Amygdala (tissue), 56 donors: Measurements from ENCODE around the gene MAS1.
"Not testable (repeated sequence)": the region's sequence is repeated elsewhere in the genome, so short reads cannot be mapped to it uniquely, and the experiment has no call there.

ENCODE experiments used
- DNase-seq, 56 donors: peaks; one replicate each; lab custom pipeline; 2025; lab: John Stamatoyannopoulos, UW

MAS1 gene

GRCh38 chr6:159890792-159891191 lies at the start of gene MAS1:
TSS of gene MAS1 (plus strand) at chr6:159890988. CDS start at chr6:159906956, 15,968 bp downstream.
- DNase-seq, result peak in 4 of 56 donors; percentile 11 to 27 (median 22)

DNA sequence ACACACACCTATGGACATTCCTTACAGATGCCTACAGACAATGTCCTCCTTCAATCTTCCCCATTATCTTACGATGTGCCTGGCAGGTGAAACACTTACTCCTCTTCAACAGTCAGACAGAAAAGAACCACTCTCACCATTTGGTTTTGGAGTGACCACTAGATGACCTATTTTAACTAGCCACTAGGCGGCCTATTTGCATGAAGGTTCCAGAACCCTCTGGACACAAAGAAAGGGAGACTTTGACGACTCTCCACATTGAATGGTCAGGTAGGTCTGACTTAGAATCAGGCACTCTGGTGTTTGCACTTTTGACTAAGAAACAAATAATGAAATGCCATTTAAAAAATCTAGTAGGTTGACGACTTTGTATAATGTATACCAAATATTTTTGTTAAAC lies 48.8 kb upstream of the MAS1 start:
- no peak for DNase-seq

DNA sequence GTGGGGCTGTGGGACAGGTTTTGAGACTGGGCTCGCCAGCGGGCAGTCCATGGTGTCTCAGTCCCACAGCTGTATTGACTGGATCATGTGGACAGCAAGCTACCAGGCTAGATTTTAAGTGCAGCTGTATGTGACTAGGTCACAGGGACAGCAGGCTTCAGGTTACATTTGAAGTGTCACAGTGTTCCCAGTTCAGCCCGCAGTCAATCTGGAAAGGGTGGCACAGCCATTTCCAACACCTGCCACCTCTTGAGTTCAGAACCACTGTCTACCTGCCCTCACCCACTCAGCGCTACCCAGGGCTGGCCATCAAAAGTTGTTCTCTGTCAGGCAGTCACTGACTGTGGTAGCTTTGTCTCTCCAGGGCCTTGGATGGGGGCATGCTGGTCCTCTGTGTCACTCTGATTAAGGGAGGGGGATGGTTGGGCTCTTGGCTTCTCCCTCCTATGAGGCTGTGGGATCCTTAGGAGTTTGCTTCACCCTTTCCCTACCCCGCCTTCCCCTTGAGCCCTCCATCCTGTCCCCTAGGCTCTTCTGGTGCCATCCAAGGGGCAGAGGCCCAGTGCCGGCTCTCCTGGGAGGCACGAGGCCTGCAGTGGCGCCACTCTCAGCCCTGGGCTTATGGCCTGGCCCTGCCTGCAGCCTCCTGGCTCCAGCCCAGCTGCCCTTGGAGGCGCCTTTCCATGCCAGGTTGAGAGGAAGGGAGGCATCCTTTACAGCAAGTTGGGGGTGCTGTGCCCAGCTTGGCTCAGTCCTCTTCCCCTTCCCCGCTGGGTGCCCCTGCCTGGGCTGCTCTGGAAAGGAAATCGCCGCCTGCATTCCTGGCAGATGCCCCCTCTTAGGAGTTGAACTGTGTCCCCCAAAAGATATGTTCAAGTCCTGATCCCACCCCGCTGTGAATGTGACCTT lies 45.8 kb upstream of the MAS1 start:
- DNase-seq, result no peak

DNA sequence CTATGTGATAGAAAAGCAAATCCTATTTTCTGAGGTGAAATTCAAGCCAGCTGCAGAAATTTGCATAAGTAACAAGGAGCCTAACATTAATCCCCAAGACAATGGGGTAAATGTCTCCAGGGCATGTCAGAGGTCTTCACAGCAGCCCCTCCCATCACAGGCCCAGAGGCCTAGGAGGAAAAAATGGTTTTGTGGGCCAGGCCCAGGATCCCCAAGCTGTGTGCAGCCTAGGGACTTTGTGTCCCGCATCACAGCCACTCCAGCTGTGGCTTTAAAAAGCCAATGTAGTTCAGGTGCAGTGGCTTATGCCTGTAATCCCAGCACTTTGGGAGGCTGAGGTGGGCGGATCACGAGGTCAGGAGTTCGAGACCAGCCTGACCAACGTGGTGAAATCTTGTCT lies 42.2 kb upstream of the MAS1 start:
- DNase-seq, result not testable (repeated sequence)

GRCh38 chr6:159849851-159850250 lies 40.9 kb upstream of the MAS1 start:
- DNase-seq, result not testable (repeated sequence)

DNA sequence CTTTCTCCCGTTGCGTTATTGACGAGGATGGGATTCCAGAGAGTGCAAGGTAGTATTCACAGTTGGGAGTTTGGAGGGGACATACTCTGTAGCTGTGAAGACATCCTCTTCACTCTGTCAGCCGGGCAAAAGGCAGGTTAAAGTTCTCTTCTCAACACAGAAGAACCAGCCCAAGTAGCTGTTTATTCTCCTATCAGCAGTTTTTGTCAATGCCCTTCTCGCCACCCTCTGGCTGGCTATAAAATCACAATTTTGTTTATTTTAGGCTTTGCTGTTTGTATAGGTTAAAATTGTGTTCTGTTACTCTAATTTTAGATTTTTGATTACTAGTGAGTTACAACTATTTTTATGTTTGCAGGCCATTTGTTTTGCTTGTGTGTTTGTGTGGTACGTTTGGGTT lies 37.9 kb upstream of the MAS1 start:
- peak in 5 of 56 donors; percentile 2 to 14 (median 9) for DNase-seq

DNA sequence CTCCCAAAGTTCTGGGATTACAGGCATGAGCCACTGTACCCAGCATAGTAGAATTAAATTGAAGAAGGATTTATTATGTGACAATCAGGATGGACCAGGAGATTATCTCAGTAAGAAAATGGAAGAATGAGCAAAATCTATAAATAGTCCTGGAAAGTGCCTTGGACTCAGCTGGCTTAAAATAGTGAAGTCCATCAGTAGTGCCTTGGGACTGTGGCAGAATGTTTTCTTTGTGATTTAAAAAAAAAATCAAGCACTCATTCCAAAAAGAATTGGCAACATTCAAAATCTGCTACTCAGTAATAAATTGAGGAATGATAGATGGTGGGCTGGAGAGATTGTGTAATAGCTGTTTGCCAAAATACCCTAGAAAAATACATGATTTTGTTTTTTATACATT lies 37.0 kb upstream of the MAS1 start:
- DNase-seq, result no peak

DNA sequence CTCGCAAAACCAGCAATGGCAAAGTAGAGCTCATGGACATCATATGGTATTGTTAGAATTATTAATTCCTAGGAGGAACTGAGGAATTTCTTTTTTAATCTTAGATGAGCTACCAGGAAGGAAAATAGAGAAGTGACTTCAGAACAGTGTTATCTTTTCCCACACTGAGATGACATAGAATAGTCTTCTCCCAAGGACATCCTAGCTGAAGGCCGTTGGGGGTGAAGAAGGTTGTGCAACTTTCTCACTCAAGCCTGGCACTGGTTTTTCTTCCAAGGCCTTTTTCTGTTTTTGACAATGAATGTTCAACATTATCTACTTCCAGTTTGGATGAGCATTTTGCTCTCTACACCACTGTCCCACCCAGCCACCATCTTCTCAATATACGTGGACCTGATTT lies 35.8 kb upstream of the MAS1 start:
- no peak for DNase-seq

- no peak for DNase-seq
Observed at GRCh38 chr6:159858259-159858658, 32.5 kb upstream of the MAS1 start.

- no peak for DNase-seq
Observed at GRCh38 chr6:159860482-159860881, 30.3 kb upstream of the MAS1 start.

DNA sequence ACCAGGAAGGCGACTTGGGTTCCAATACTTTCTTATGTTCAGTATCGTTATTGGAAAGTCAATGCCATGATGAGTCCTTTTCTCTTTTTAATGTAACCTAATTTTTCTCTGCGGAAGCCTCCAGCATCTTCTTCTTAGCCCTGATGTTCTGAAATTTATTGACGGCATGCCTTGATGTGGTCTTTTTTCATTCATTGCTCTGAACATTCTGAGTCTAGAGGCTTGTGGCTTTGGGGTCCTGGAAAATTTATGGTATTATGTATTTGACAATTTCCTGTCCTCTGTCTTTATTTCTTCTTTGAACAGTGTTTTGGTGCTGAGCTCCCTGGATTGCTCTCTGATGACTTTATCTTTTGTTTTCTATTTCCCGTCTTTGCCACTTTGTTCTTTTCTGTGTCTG lies 28.7 kb upstream of the MAS1 start:
- DNase-seq, result no peak

- DNase-seq, result peak in 6 of 56 donors; percentile 3 to 41 (median 12)
Observed at GRCh38 chr6:159863341-159863740, 27.4 kb upstream of the MAS1 start.

GRCh38 chr6:159865226-159865920 lies 25.4 kb upstream of the MAS1 start:
- DNase-seq, result no peak

DNA sequence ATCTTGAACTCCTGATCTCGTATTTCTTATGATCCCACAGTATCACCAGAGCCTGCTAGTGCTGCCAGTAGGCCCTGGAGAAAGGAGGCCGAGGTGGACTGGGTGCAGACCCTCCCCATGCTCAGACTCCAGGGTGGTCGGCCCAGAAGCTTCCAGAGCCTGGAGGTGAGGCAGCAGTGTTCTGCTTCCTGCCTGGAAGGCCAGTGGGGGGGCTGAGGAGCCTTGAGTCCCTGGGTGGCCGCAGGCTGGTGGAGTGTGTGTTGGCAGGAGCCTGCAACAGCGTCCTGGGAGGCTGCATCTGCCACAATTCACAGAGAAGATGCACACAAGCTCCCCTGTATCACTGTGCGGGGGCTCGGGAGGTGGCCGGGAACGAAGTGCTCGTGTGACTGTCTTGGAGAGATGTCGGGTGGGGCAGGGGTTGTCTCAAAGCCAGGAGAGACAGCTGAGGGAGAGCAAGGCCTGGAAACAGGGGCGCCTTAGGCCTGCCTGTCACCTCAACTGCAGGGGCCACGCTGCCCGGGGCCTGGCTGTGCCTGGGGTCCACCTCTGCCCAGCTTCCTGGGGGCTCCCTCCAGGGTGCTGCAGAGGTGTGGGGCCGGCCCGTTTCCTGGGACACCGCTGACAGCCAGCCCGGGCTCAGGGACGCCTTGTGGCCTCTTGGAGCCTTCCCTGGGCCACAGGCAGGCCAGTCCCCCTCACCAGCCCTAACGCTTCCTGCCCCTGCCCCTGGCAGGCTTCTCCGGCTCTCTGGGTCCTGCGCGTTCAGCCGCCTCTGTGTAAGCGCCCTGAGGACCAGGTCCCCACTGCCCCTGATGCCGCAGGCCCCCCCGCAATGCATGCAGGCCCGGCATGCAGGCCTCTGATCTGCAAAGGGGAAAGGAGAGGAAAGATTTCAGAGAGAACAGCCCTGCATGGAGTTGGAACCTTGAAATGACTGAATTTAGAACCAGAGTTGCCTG lies 24.2 kb upstream of the MAS1 start:
- DNase-seq, result no peak

DNA sequence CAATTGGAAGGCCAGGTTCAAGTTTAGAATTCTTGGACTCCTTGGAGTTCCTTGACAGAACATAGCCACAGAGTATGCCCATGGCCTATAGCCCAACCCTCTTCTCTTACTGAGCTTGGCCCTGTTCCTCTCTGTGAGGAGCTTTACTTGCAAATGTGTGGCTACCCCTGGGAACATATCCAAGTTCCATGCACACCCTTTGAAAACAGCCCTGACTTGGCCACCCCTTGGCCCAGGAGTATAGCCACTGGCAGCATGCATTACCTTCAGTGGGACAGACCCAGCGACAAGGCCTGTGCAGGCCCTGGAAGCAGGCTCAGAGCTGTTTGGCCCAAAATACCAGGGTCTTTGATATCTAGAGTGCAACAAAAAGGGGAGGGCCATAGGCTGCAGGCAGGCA lies 19.5 kb upstream of the MAS1 start:
- DNase-seq, result peak in 8 of 56 donors; percentile 8 to 36 (median 21)

- DNase-seq, result peak in 3 of 56 donors; percentile 3 to 12 (median 9)
Observed at GRCh38 chr6:159871906-159872305, 18.9 kb upstream of the MAS1 start.

GRCh38 chr6:159874435-159874834 lies 16.4 kb upstream of the MAS1 start:
- peak in 42 of 56 donors; percentile 5 to 74 (median 40) for DNase-seq

DNA sequence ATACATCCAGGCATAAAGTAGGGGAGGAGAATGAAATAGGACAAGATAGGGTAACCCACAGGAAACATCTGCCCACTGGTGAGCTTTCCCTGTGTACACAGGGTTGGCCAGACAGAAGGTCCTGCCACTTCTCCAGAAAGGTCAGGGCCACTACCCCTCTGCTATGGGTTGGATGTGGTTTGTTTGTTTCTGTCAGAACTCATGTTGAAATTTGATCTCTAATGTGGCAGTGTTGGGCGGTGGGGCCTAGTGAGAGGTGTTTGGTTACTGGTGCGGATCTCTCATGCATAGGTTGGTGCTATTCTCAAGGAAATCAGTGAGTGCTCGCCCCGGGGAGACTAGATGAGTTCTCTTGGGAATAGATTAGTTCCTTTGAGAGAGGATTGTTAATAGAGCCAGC lies 15.6 kb upstream of the MAS1 start:
- DNase-seq, result no peak

- no peak for DNase-seq
Observed at GRCh38 chr6:159876242-159876641, 14.5 kb upstream of the MAS1 start.

DNA sequence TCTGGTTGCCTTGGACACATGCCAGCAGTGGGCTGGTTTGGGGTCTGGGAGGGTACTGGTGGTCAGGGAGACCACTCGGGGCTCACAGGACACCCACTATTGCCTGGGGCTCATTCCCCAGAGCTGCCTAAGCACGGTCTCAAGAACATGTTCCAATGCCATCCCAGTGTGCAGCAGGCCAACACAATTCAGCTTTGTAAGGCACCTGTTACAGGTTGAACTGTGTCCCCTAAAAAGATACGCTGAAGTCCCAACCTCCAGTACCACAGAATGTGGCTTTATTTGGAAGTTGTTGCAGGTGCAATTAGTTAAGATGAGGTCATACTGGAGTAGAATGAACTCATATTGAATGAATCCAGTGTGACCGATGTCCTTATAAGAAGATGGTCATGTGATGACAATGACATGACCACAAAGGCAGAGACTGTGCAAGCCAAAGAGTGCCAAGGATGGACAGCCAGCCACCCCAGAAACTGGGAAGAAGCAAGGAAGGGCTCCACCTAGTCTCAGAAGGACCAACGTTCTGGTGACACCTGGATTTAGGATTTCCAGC lies 13.5 kb upstream of the MAS1 start:
- DNase-seq, result no peak
